Neural cell (in vitro differentiated cells): ENCODE measurements around the gene SLIT3. TPM values are rescaled to one million over a fixed set of nuclear protein-coding genes. Genes with fewer than 3 reads are reported as not detected.

Experiments
- H2AFZ ChIP-seq: fragments of 200-600, 300-800 bp; sonication (generic), shearing (Covaris generic); 2 replicates; pipeline ENCODE4 v1.6.0; 2014; ENCODE audit warnings: low read depth, mild to moderate bottlenecking, antibody characterized with exemption, low read length, moderate library complexity
- H3F3A ChIP-seq: fragments of 200-600 bp; shearing (Covaris generic); 2 replicates; pipeline ENCODE4 v1.6.1; 2016; ENCODE audit warnings: mild to moderate bottlenecking, moderate library complexity, mixed read lengths, antibody characterized with exemption, low read length; ENCODE audit not compliant: insufficient read depth, poor library complexity, severe bottlenecking
- H3K27ac ChIP-seq: fragments of 200-600, 300-800 bp; sonication (generic), shearing (Covaris generic); 2 replicates; pipeline ENCODE4 v1.5.1; 2014; ENCODE audit warnings: mild to moderate bottlenecking, low read length, moderate library complexity
- H3K27me3 ChIP-seq: fragments of 300-800, 200-600 bp; sonication (generic), shearing (Covaris generic); 2 replicates; pipeline ENCODE4 v1.6.0; 2014; ENCODE audit warnings: mild to moderate bottlenecking, low read depth, low read length, moderate library complexity; ENCODE audit not compliant: insufficient read depth
- H3K36me3 ChIP-seq: fragments of 300-800, 200-600 bp; sonication (generic), shearing (Covaris generic); 2 replicates; pipeline ENCODE4 v1.5.1; 2014; ENCODE audit warnings: mild to moderate bottlenecking, antibody characterized with exemption, low read length, moderate library complexity; ENCODE audit not compliant: insufficient read depth
- H3K4me2 ChIP-seq: fragments of 300-800, 200-600 bp; sonication (generic), shearing (Covaris generic); 2 replicates; pipeline ENCODE4 v1.6.0; 2014; ENCODE audit warnings: mild to moderate bottlenecking, low read length
- H3K4me3 ChIP-seq: fragments of 300-800, 200-600 bp; sonication (generic), shearing (Covaris generic); 2 replicates; pipeline ENCODE4 v1.5.1; 2014; ENCODE audit warnings: mild to moderate bottlenecking, low read length, moderate library complexity
- H3K79me2 ChIP-seq: fragments of 200-600 bp; shearing (Covaris generic); replicated peaks from 2 replicates; pipeline ENCODE4 v1.6.0; 2014; ENCODE audit warnings: mild to moderate bottlenecking, low read length, moderate library complexity; ENCODE audit not compliant: insufficient read depth
- H3K9ac ChIP-seq: fragments of 300-800, 200-600 bp; sonication (generic), shearing (Covaris generic); 2 replicates; pipeline ENCODE4 v1.6.1; 2016; ENCODE audit warnings: mild to moderate bottlenecking, low read length, mixed read lengths
- H3K9me2 ChIP-seq: fragments of 200-600 bp; shearing (Covaris generic); 2 replicates; pipeline ENCODE4 v1.6.1; 2016; ENCODE audit warnings: mild to moderate bottlenecking, low read length, mixed read lengths; ENCODE audit not compliant: insufficient read depth
- H3K9me3 ChIP-seq: fragments of 200-600, 300-800 bp; sonication (generic), shearing (Covaris generic); 2 replicates; pipeline ENCODE4 v1.6.1; 2016; ENCODE audit warnings: mild to moderate bottlenecking, mixed run types, low read length, moderate library complexity, mixed read lengths
- H4K20me1 ChIP-seq: fragments of 200-600 bp; shearing (Covaris generic); 2 replicates; pipeline ENCODE4 v1.6.1; 2016; ENCODE audit warnings: mild to moderate bottlenecking, mixed run types; ENCODE audit not compliant: insufficient read depth
- CTCF ChIP-seq: fragments of 450-650 bp; IDR thresholded peaks from 2 replicates; pipeline ENCODE4 v1.5.1; 2014; ENCODE audit warnings: antibody characterized with exemption, mild to moderate bottlenecking, moderate library complexity; ENCODE audit not compliant: poor library complexity, severe bottlenecking
- EP300 ChIP-seq: fragments of 450-650 bp; conservative IDR thresholded peaks from 2 replicates; pipeline ENCODE4 v1.6.1; 2014; ENCODE audit warnings: antibody characterized with exemption, mild to moderate bottlenecking, moderate library complexity; ENCODE audit not compliant: poor library complexity, severe bottlenecking
- EZH2 ChIP-seq: fragments of 200-600, 300-800 bp; shearing (Covaris generic), sonication (generic); IDR thresholded peaks from 2 replicates; pipeline ENCODE4 v1.6.1; 2014; ENCODE audit warnings: antibody characterized with exemption, low read length, borderline replicate concordance, mild to moderate bottlenecking; ENCODE audit not compliant: insufficient read depth, poor library complexity, severe bottlenecking
- MXI1 ChIP-seq: fragments of 450-650 bp; conservative IDR thresholded peaks from 2 replicates; pipeline ENCODE4 v1.6.1; 2014; ENCODE audit warnings: antibody characterized with exemption, mild to moderate bottlenecking; ENCODE audit not compliant: poor library complexity, severe bottlenecking
- POLR2AphosphoS5 ChIP-seq: IDR thresholded peaks from 2 replicates; pipeline ENCODE4 v1.6.1; 2012
- RAD21 ChIP-seq: fragments of 450-650 bp; conservative IDR thresholded peaks from 2 replicates; pipeline ENCODE4 v1.6.1; 2014; ENCODE audit warnings: antibody characterized with exemption, mild to moderate bottlenecking, moderate library complexity
- REST ChIP-seq: IDR thresholded peaks from 2 replicates; pipeline ENCODE4 v1.6.1; 2012; ENCODE audit warnings: borderline replicate concordance
- SMC3 ChIP-seq: fragments of 450-650 bp; conservative IDR thresholded peaks from 2 replicates; pipeline ENCODE4 v1.6.1; 2014; ENCODE audit warnings: antibody characterized with exemption, mild to moderate bottlenecking, moderate library complexity; ENCODE audit not compliant: poor library complexity
- TAF1 ChIP-seq: IDR thresholded peaks from 2 replicates; pipeline ENCODE4 v1.6.1; 2012; ENCODE audit warnings: low read depth
- polyA plus RNA-seq: library from polyadenylated mRNA; depleted of rRNA; stranded (reverse); fragments of >200 nt; gene quantifications from 2 replicates; pipeline ENCODE4 v1.2.3, GENCODE V29; 2014

Gene SLIT3
- polyA plus RNA-seq, 1 donor from 2014 or later: 1.2 TPM

- Histone ChIP-seq H3K27ac (no peak overlapping the region), H3K4me3 (no peak overlapping the region), H4K20me1 (no peaks in the 10 kb centered on the region), H3K27me3 (no peaks in the 10 kb centered on the region), H3K79me2 (no peaks in the 10 kb centered on the region), H3K9ac (no peak overlapping the region), H3K9me3 (no peaks in the 10 kb centered on the region), H3K4me2 (no peak overlapping the region), H3F3A (no peaks in the 10 kb centered on the region), H2AFZ (no peak overlapping the region), H3K9me2 (no peaks in the 10 kb centered on the region), H3K36me3 (no peaks in the 10 kb centered on the region)
- TF ChIP-seq MXI1 (no peak), CTCF (no peak), EZH2 (no peak), RAD21 (no peak), REST (peak; percentile 91), EP300 (no peak), POLR2AphosphoS5 (peak; percentile 79), SMC3 (no peak), TAF1 (no peak)
These were observed 35.3 kb upstream of the SLIT3 start for GRCh38 chr5:169336242-169336641.

- H3K27ac ChIP-seq: no peak overlapping the region
- H3K4me2 ChIP-seq: no peak overlapping the region
- no peaks in the 10 kb centered on the region for H3K27me3 ChIP-seq
- no peaks in the 10 kb centered on the region for H3K9me3 ChIP-seq
- no peak overlapping the region for H3K4me3 ChIP-seq
- H3F3A ChIP-seq: no peaks in the 10 kb centered on the region
- H4K20me1 ChIP-seq: no peaks in the 10 kb centered on the region
- H3K9ac ChIP-seq: no peak overlapping the region
- H3K79me2 ChIP-seq: no peaks in the 10 kb centered on the region
- TF ChIP-seq EZH2 (no peak), MXI1 (no peak), CTCF (no peak), SMC3 (no peak), TAF1 (no peak), EP300 (no peak), REST (no peak), RAD21 (no peak), POLR2AphosphoS5 (no peak)
- no peaks in the 10 kb centered on the region for H3K9me2 ChIP-seq
- no peaks in the 10 kb centered on the region for H3K36me3 ChIP-seq
- H2AFZ ChIP-seq: no peak overlapping the region
These were observed 34.9 kb upstream of the SLIT3 start for GRCh38 chr5:169335806-169336205.
